ENCODE results near the gene GCDH.
A peak's percentile ranks its signal among the peaks of the same experiment; 100 is the strongest.

Gene GCDH

DNA sequence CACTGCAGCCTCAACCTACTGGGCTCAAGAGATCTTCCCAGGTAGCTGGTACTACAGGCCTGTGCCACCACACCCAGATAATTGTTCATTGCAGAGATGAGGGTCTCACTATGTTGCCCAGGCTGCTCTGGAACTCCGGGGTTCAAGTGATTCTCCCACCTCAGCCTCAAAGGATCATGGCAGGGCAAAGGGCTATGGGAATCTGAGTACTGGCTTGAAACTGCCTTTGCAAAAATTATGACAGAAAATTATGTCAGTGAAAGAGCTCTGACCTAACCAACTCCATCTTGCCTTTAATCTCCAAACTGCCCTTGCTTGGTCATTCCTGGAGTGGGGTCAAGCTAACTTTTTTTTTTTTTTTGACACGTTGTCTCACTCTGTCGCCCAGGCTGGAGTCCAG, 8.4 kb upstream of the GCDH start:
- TF ChIP-seq, protein P1, sequence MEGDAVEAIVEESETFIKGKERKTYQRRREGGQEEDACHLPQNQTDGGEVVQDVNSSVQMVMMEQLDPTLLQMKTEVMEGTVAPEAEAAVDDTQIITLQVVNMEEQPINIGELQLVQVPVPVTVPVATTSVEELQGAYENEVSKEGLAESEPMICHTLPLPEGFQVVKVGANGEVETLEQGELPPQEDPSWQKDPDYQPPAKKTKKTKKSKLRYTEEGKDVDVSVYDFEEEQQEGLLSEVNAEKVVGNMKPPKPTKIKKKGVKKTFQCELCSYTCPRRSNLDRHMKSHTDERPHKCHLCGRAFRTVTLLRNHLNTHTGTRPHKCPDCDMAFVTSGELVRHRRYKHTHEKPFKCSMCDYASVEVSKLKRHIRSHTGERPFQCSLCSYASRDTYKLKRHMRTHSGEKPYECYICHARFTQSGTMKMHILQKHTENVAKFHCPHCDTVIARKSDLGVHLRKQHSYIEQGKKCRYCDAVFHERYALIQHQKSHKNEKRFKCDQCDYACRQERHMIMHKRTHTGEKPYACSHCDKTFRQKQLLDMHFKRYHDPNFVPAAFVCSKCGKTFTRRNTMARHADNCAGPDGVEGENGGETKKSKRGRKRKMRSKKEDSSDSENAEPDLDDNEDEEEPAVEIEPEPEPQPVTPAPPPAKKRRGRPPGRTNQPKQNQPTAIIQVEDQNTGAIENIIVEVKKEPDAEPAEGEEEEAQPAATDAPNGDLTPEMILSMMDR (IDR thresholded peaks at IDR 0.05; ENCODE audit: low read depth, low read length), result no peak
- DNase-seq (ENCODE audit: low read depth, low spot score), result no peak
- H3K4me3 ChIP-seq (ENCODE audit: low read depth, low read length), result no peak overlapping the region
- in situ Hi-C loops (cut with HindIII; ENCODE audit: low sequenced_read_pairs), result no loop called here

DNA sequence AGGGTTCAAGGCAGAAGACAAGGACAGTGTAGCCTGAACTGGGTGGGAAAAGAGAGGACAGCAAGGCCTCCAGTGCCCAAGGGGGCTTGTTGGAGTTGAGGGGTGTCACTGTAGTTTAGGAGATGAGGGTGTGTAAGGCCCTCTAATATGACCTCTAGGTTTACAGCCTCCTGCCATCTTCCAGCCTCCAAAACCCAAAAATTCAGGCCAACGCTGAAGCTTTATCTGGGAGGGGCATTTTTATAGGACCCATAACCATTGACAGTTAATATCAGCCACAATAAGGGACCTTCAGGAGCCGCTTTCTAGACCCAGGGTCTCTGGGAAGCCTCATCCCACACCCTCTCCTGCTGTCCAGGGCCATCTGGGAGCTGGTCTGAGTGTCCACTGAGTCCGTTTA, 6.8 kb upstream of the GCDH start:
- in situ Hi-C loops (cut with HindIII; ENCODE audit: low sequenced_read_pairs), result no loop called here
- DNase-seq (ENCODE audit: low read depth, low spot score), result no peak
- no peak overlapping the region for H3K4me3 ChIP-seq (ENCODE audit: low read depth, low read length)
- TF ChIP-seq, protein P1 (IDR thresholded peaks at IDR 0.05; ENCODE audit: low read depth, low read length), result no peak

DNA sequence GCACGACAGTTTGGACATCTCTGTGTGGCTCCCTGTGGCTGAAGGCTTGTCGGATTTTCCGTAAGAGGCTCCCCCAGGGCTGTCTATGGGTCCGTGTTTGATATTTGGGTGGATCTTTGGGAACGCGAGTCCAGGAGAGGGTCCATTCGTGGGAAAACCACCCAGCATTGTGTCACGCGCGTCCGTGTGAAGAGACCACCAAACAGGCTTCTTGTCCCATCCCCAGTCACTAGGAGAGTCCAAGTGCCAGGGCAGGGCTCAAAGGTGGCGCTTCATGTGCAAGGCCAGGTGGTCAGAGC, 6.4 kb upstream of the GCDH start:
- DNase-seq (ENCODE audit: low read depth, low spot score), result no peak
- no peak overlapping the region for H3K4me3 ChIP-seq (ENCODE audit: low read depth, low read length)
- TF ChIP-seq, protein P1 (IDR thresholded peaks at IDR 0.05; ENCODE audit: low read depth, low read length), result no peak
- in situ Hi-C loops (cut with HindIII; ENCODE audit: low sequenced_read_pairs), result no loop called here

DNA sequence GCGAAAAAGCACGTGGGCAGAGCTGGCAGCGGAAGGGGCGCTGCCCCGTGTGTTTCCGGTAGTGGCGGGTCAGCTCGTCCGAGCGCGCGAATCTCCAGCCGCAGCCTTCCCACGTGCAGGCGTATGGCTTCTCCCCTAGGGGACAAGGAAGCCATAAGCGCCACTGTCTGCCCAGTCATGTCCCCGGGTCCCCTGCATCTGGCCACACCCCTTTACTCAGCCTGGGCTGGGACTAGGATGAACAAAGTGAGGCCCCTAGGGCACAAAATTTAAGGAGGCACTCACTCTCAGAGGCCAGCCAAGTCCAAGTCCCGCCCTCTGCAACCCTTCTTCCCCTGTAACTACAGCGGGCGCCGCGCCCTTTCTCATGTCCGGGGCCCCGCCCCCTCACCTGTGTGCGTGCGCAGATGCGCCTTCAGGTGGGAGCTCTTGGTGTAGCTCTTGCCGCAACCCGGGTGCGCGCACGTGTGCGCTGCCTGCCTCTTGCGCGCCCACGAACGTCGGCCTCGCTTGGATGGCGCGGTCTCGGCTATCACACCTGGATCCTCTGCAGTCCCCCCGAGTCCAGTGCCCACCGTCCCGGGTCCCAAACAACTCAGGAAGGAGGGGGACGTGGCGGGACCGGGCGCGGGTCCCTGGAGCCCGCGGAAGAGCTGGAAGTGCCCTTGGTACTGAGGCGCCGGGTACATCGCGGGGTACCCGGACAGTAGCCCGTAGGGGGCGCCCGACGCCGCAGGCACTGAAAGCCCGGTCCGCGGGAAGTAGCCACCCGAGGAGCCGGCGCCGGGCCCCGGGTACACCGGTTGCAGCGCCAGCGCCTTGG, 5.8 kb upstream of the GCDH start:
- TF ChIP-seq, protein P1 (IDR thresholded peaks at IDR 0.05; ENCODE audit: low read depth, low read length), result peak; percentile 58
- in situ Hi-C loops (cut with HindIII; ENCODE audit: low sequenced_read_pairs), result no loop called here
- DNase-seq (ENCODE audit: low read depth, low spot score), result peak; percentile 23
- peak overlapping the region; percentile 5 for H3K4me3 ChIP-seq (ENCODE audit: low read depth, low read length)

DNA sequence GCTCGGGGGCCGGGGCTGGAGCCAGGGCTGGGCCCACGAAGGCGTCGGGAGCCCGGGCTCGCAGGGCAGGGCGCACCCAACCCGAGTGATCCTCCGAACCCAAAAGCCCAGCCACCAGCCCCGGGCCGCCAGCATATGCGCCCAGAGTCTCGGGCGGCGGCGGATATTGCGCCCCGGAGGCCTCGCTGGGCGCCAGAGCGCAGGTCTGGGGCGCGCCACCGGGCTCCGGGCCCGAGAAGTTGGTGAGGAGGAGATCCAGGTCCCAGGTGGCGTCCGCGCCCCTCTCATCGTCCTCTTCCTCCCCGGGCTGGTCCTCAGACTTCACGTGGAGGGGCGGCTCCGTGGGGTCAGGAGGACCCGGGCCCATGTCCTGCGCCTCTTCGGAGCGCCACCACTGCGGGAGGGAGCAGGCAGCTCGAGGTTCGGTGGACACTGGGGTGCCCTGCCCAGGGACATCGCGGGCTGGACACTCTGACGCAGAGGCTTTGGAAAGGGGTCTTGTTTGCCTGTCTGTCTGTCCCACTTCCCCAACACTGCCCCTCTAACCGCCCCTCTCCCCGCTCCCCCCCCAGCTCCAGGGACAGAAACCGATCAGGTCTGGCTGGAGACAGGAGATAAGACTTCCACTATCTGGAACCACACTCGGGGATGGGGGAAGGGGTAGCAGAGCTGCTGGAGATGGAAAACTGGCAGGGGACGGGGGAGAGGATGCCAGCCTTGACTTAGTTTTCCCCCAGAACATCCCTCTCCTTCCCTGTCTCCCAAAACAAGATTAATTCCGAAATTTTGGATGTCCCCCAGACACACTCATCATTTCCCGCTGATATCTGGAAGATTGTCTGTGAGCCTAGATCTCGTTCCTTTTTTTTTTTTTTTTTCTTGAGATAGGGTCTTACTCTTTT, 5.0 kb upstream of the GCDH start:
- TF ChIP-seq, protein P1 (IDR thresholded peaks at IDR 0.05; ENCODE audit: low read depth, low read length), result no peak

DNA sequence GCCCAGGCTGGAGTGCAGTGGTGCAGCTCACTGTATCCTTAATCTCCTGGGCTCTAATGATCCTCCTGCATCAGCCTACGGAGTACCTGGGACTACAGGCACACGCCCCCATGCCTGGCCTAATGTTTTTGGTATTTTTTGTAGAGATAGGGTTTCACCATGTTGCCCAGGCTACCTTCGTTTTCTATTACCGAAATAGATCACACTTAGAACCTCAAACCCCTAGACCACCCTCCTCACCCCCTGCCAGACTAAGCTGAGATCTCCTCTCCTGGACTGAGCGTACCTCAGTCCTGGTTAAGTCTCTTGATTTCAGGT, 4.3 kb upstream of the GCDH start:
- in situ Hi-C loops (cut with HindIII; ENCODE audit: low sequenced_read_pairs), result no loop called here
- TF ChIP-seq, protein P1 (IDR thresholded peaks at IDR 0.05; ENCODE audit: low read depth, low read length), result no peak
- no peak for DNase-seq (ENCODE audit: low read depth, low spot score)
- no peak overlapping the region for H3K4me3 ChIP-seq (ENCODE audit: low read depth, low read length)

More for the DNA sequence above, 5.0 kb upstream of the GCDH start:
- DNase-seq (ENCODE audit: low read depth, low spot score), result no peak
- in situ Hi-C loops (cut with HindIII; ENCODE audit: low sequenced_read_pairs), result no loop called here
- no peak overlapping the region for H3K4me3 ChIP-seq (ENCODE audit: low read depth, low read length)
